Measurements from ENCODE around the gene DOK6.
"Not testable (repeated sequence)": the region's sequence is repeated elsewhere in the genome, so short reads cannot be mapped to it uniquely, and the experiment has no call there.

Gene DOK6

DNA sequence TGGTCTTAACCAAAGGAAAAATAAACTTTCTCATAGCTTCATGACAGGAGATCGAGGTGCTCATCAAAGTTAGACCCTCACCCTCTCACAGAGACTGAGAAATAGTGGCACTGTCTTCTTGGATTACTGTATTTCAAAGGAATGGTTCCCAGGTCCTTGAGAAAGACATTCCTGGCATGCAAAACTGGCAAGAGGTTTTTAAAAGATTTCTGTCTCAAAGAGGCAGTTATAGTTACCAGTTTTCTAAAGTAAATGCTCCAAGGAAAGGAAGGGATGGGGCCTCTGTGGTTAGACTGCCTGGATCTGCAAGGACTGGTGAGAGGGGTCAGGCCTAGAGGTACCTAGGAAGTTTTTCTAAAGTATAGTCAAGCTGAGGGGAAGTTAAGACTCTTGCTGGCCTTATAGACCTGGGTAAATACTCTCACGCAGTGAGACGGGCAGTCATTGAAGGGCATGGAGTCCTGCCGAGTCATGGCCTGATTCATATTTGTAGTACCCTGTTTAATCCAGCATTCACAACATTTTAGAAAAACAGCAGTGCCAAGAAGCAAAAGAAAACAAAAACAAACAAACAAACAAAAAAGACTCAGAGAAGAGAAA lies 226.1 kb downstream of the DOK6 start:
- no peak for DNase-seq (ENCODE audit: low read depth)

DNA sequence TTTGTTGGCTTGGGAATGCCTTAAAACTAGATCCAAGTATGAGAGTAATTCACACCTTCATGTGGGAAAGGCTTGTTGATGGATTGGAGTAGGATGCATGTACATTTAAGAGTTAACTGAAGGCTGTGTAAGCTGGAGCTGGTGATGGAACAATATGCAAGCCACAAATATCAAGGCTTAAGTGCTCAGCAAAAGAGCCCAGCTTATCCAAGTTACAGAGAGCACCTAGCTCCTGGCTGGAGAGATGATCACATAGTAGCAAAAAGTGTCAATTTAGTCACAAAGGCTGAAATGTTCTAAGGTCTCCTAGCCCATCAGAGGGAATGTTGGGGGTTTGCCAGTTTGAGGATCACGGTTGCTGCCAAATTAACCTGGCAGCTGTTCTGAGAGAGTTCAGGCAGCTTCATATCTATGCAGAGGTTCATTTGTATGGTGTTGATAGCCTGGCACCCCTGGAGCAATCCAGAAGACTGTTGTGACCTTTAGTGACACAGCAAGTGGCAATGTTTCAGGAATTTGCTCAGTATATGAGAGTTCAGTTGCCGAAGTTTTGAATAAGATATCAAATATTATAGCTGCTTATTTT lies 228.2 kb downstream of the DOK6 start:
- DNase-seq (ENCODE audit: low read depth) = no peak

DNA sequence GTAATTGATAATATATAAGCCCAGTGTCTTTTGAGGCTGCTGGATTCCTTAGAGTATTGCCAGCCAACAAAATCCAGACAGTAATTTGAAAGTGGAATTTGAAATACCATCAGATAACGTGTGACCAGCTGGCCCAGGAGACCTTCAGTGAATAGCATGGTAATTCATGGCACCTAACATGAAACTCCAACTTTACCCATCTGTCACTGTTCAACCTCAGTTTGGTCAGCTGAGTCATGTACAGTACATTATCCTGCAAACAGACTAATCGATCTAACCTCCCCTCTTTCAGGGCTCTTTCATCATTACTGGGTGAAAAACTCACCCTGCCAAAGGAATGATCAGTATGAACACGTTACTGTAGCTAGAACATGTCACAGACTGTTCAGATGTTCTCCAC lies 230.6 kb downstream of the DOK6 start:
- no peak for DNase-seq (ENCODE audit: low read depth)

DNA sequence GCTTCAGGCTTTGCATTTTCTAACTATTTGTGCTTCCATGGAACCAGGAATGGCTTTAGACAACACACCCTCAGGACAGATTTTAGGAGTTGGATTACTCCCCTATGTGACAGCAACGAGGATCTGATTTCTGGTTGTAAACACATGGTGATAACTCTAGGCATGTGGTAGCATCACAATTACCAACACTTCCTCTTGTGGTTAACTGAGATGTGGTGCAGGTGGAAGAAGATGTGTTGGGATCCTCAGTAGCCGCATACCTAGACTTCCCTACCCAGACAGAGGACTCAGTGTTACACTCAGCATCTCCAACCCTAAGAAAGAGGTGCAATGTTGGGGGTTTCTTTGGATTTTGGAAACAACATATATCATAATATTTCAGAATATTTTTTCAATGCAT lies 234.8 kb downstream of the DOK6 start:
- DNase-seq (ENCODE audit: low read depth) = no peak

DNA sequence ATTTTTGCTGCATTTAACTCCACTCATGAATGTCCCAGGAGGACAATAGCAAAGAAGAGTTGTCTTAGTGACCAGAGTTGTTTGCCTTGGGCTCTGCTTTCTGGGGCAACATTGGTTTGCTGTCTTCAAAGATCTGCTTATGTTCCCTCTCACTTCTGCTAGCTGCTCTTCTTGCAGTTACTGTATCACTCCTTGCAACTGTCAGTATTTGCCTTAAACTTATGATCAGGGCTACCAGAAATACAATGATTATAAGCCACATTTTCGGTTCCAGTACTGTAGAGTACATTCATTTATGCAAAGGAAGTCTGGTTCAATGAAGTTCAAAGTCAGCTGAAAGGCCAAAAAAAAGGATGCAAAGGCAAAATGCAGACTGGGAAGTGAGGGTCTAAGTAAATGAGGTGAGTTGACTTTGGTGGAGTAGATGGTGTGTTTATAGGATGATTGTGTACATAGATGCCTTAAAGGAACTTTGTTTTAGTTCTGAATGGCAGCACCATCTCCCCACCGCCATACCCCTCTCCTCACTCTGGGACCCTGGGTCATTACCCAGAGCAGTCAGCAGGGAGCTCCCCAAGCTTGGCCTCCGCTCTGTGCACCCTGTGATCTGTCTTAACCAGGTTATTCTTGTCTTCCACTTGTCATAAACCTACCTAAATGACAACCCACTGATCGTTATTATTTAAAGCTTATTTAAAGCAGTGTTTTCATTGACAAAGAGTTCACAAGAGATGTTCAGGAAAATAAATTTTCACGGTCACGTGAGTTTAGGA lies 236.0 kb downstream of the DOK6 start:
- DNase-seq (ENCODE audit: low read depth) = no peak

DNA sequence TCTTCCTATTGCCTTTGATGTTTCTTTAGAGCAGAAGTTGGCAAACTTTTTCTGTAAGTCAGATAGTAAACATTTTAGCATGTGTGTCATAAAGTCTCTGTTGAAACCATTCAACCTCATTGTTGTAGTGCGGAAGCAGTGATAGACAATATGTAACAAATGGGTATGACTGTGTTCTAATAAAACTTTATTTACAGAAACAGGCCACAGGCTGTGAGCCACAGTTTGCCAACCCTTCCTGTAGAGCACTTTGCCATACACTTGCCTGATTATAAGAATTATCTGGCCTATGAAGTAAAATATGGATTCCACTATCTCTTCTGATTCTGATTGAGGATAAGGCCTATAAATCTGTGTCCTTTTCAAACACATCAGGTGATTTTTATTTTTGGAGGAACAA lies 237.4 kb downstream of the DOK6 start:
- DNase-seq (ENCODE audit: low read depth) = no peak

DNA sequence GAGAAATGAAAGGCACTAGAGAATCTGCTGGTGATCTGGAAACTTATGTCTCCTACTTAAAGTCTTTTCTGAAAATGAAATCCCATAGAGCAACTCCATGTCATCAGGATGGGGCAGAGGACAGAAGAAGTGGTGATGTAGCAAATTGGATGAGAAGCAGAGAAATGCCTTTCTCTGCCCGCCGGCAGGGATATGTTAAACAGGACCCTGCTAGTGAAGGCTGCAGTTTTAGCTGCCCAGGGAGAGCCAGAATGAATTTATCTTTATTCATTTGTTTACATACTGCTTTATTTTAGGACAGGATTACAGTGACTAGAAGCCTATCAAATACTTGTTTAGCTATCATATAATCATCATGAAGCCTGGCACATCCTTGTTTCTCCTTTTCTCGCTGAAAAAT lies 247.0 kb downstream of the DOK6 start:
- DNase-seq (ENCODE audit: low read depth) = no peak

DNA sequence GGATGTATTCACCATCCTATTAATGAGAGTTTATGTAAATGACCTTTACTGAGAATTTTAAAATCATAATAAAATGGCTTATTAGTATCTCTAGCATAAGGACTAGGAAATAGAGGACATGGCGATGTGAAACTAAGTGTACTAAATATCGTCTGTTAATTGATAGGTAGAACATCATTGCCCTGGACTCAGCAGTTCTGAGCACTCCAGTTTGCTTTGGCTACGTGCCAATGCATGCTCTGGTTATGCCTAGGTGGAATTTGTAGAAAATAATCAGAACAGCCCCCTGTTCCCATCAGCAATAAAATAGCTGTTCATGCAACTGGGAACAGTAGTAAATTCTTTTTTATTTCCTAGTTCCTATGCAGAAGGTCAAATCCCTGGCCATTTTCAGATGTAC lies 247.8 kb downstream of the DOK6 start:
- no peak for DNase-seq (ENCODE audit: low read depth)

DNA sequence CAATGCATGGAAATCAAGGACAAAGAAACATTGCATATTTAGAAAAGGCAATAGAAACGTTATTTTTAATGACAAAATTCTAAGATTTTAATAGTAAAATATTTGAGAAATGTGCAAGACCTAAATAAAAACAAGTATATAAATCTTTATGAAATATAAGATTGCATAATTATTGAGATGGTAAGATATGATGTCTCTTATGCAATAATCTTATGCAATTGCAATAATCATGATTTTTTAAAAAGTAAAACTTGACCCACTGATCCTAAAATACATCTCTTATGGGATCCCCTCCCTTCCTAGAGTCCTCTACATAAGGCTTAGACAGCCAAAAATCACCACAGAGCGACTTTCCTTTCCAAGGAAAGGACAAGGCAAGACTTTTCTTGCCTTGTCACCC lies 249.0 kb downstream of the DOK6 start:
- DNase-seq (ENCODE audit: low read depth) = no peak

DNA sequence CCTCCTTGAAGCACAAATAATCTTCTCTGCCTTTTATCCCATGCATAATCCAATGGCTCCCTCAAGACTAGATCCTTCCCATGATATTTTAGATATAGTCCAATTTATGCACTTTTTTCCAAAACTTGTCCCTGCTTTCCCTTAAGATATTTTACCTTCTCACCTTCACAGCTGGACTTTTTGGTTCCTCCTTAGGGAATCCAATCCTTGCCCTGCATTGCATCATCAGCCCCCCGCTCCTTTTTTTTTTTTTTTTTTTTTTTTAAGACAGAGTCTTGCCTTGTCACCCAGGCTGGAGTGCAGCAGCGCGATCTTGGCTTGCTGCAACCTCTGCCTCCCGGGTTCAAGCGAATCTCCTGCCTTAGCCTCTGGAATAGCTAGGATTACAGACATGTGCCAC lies 250.6 kb downstream of the DOK6 start:
- no peak for DNase-seq (ENCODE audit: low read depth)

DNA sequence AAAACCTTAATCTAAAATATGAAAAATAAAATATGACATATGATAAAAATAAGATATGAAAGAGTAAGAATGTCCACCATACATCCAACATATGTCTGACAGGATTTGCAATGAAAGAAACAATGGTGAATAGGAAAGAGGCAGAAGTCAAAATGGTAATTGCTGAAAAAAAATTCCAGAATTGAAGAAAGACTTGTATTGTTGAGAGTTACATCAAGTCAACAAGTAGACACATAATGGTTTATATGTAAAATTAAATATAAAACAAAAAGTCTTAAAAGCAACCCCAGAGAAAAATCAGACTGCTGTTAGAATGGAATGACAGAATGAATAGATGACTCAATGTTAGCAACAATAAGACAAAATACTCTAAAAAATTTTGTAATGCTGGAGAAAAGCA lies 255.1 kb downstream of the DOK6 start:
- DNase-seq (ENCODE audit: low read depth) = no peak

DNA sequence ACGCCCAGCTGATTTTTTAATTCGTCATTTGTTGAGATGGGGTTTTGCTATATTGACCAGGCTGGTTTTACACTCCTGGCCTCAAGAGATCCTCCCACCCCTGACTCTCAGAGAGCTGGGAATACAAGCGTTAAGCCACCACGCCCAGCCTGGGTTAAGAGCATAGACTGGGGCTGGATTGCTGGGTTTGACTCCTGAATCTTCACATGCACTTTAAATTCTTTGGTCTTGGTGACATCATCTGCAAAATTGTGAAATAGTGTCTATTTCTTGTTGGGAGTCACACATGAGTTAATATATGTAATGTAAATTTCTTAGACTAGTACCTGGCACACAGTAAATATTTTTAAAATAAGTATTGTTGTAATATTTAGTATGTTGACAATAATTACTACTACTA lies 257.4 kb downstream of the DOK6 start:
- no peak for DNase-seq (ENCODE audit: low read depth)

DNA sequence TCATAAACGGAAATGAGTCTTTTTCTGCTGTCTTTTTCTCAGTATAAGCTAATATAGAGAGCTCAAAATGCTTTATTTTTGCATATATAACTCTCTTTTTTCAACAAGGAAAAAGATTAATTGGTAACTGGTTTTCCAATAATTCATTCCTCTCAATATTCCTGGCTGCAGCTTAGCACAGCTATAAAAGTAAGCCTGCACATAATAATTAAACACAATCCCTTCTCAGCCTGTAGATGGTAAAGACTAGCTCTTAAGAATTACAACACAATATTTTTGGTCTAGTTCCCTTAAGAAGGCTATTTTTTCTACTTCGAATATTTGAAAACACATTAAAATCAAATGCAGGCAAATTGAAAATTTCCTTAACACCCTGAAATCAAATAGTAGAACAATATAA lies 258.0 kb downstream of the DOK6 start:
- no peak for DNase-seq (ENCODE audit: low read depth)

DNA sequence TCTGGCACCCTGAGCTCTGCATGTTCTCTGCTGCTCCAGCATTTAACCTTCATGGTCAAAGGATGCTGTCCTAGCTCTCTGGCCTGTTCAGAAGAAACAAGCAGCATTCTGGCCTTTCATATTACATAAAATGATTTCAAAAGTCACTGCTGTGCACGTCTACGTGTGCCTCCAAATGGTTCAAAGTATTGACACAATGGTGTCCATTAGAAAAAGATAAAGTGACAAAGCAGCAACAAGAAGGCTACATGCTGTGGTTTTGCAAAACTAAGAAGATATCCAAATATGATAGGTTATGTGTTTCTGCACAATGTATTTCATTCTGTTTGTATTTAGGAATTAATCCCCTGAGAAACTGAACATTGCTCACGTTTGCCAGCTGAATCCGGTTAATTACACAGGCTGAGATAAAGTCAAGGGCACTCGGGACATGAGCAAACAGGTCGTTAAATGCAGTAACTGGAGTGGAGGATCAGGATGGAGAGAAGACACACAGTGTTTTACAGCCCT lies 258.5 kb downstream of the DOK6 start:
- DNase-seq (ENCODE audit: low read depth) = no peak

DNA sequence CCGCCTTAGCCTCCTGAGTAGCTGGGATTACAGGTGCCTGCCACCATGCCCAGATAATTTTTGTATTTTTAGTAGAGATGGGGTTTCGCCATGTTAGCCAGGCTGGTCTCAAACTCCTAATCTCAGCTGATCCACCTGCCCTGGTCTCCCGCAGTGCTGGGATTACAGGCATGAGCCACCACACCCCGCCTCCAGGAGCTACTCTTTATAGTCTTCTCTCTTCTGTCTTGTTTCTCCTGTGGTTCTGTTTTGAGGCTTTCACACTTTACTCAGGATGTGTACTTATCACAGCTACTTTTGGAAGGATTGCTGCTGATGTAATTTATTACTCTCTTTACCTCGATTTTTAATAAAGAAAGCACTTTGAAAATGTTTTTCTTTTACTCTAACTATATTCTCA lies 261.4 kb downstream of the DOK6 start:
- not testable (repeated sequence) for DNase-seq (ENCODE audit: low read depth)

DNA sequence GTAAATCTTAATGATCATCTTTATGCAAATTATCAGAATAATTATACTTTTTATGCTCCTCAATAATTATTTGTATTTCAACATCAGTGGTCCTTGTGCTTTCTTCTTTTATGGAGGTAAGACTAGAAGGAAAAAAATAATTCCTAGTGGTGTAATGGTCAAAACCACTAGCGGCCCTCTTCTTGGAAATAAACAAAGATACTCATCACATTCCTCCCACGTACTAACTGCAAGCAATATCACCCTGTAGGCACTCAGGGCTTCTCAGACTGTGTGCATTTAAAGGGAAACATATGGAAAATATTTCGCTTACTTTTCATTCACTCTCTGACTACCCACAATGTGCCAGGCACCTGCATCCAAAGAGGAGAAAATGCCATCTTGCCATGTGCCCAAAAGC lies 263.7 kb downstream of the DOK6 start:
- DNase-seq (ENCODE audit: low read depth) = no peak

DNA sequence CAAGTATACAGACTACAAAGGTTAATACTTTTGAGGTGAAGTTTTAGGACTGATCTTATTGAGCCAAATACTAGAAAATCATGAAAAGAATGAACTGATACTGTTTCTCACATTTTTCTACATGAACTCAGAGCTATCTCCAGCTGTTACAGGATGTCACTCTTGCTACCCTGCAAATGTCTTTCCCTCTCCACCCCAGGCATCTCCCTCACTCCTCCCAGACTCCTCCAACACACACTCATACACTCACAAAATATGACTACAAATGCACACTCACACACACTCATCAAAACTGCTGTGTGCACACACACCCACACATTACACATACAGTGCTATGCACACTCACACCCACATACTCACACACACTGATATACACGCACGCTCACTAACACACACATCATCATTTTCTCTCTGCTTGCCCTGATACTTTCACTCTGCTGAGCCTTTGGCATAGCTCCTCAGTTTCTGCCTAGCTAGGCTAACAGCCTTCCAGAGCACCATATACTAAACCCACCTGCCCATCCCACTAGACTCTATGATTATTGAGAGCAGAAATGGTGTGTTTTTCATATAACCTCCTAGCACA lies 273.7 kb downstream of the DOK6 start:
- no peak for DNase-seq (ENCODE audit: low read depth)

DNA sequence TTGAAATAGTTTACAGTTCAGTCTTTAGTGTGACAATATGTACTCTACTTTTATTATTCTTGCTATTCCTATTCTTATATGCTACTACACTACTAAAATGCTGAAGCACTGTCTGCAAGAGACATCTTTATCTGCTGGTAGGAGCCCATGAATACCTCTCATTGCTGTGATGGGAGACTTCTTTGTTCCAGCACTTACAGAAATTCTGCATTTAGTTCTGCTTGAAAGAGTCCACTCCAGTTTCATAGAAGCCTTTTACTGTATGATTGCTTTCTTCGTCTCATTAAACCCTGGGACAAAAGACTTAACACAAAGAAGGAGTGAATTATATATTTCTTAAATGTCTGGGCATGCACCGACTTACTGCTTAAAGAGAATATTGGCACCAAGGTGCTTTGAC lies 274.3 kb downstream of the DOK6 start:
- no peak for DNase-seq (ENCODE audit: low read depth)

DNA sequence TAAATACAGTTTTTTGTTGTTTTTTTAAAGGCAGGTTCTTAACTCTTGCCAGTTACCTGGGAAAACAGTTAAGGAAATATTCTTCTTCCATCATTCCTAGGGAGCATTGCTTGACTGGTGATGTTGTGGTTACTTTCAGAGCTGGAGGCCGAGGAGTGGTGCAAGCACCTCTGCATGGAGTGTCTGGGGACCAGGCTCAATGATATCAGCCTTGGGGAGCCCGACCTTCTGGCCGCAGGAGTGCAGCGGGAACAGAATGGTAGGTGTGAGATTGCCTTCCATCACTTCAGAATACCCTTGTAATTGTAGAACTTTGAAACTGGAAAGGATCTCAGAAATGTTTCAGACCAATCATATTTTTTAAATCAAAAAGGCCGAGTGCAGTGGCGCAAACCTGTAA lies 276.9 kb downstream of the DOK6 start:
- DNase-seq (ENCODE audit: low read depth) = no peak

DNA sequence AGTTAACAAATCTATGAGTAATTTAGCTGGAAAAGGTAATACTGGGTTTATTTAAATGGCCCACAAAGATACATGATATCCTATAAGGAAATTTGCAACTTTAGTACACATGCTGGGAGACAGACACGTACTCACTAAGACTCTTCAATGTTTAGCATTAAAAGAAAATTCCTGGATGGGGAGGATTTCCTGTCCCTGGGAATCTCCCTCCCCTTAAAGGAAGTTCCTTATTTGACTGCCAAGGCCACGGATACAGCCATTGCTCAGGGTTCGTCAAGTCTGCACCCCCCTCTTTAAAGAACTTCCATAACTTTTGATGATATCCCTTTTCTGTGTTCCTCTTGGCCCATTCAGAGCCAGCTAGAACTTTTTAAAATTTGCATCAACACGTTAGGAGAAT lies 279.4 kb downstream of the DOK6 start:
- no peak for DNase-seq (ENCODE audit: low read depth)

DNA sequence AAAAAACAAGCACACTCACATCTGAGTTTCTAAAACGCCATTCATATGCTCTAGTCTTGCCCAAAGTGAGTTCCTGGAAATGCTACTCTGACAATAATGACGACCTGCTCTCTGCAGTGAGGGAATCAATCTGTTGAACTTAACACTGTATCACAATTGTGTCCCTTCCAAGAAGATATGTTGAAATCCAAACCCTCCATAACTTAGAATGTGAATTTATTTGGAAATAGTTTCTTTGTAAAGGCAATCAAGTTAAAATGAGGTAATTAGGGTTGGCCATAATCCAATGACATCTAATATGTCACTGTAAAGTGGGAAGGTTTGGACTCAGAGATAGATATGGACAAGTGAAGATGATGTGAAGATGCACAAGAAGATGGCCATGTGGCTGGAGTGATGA lies 282.5 kb downstream of the DOK6 start:
- DNase-seq (ENCODE audit: low read depth) = no peak

DNA sequence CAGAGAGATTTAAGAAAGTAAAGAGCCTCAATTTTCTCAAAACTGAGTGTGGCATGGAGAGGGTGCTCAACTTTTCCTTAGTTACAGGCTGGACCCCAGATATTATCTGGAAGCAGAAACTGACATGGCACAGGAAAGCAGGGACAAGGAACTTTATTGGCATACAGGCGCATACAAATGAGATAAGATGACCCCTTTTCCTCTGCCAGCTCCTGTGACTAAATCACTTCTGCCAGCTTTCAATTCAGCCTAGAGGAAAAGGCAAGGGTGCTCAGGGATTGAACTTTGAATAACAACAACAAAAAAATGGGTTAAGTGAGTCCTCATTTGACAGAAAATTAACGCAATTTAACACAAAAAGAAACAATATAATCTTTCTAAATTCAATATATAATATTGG lies 284.1 kb downstream of the DOK6 start:
- DNase-seq (ENCODE audit: low read depth) = no peak

DNA sequence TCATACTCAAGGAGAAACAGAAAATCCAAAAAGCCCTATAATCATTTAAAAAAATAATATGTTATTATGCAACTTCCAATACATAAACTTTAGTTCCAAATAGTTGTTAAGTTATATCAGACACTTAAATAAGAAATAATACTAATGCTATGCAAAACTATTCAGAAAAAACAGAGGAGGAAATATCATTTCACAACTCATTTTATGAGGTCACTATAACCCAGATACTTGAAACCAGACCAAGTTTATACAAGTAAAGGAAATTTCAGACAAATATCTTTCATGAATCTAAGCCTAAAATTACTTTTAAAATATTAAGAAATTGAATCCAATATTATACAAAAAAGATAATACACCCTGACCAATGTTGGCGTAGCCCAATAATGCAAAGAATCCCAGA lies 286.2 kb downstream of the DOK6 start:
- DNase-seq (ENCODE audit: low read depth) = no peak

All from stimulated activated CD8-positive, alpha-beta memory T cell treated with anti-CD3 and anti-CD28 coated beads, Interleukin-7, amount 100 ng/mL, for 24 hours (primary cell).